PC-3 (cell line): ENCODE measurements around the gene UBE2L3.
"Not testable (repeated sequence)": the region's sequence is repeated elsewhere in the genome, so short reads cannot be mapped to it uniquely, and the experiment has no call there.

Source experiments
- EZH2 ChIP-seq: fragments of 300-600 bp; sonication (generic); IDR thresholded peaks from one replicate; pipeline ENCODE4 v1.6.1; 2017; ENCODE audit warnings: antibody characterized with exemption, mild to moderate bottlenecking, low read length; ENCODE audit not compliant: unreplicated experiment
- EZH2phosphoT487 ChIP-seq: fragments of 300-600 bp; sonication (generic); IDR thresholded peaks from 2 replicates; pipeline ENCODE4 v1.6.1; 2018; ENCODE audit warnings: mild to moderate bottlenecking, antibody characterized with exemption, low read length, borderline replicate concordance
- TF ChIP-seq, protein P1 (sequence below): fragments of 300-600 bp; sonication (generic); conservative IDR thresholded peaks from 2 replicates; pipeline ENCODE4 v1.5.1; 2017; ENCODE audit warnings: antibody characterized with exemption, low read depth, mild to moderate bottlenecking, low read length

DNA sequence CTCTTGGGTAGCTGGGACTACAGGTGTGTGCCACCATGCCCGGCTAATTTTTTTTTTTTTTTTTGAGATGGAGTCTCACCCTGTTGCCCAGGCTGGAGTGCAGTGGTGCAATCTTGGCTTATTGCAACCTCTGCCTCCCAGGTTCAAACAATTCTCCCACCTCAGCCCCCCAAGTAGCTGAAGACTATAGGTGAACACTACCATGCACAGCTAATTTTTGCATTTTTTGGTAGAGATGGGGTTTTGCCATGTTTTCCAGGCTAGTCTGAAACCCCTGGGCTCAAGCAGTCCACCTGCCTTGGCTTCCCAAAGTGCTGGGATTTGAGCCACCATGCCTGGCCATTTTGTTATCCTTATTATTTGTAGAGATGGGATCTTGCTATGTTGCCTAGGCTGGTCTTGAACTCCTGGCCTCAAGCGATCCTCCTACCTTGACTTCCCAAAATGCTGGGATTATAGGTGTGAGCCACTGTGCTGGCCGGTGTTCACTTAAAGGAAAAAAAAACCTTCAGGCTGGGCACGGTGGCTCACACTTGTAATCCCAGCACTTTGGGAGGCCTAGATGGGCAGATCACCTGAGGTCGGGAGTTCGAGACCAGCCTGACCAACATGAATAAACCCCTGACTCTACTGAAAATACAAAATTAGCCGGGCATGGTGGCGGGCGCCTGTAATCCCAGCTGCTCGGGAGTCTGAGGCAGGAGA, 13.6 kb downstream of the UBE2L3 start:
- TF ChIP-seq, protein P1, sequence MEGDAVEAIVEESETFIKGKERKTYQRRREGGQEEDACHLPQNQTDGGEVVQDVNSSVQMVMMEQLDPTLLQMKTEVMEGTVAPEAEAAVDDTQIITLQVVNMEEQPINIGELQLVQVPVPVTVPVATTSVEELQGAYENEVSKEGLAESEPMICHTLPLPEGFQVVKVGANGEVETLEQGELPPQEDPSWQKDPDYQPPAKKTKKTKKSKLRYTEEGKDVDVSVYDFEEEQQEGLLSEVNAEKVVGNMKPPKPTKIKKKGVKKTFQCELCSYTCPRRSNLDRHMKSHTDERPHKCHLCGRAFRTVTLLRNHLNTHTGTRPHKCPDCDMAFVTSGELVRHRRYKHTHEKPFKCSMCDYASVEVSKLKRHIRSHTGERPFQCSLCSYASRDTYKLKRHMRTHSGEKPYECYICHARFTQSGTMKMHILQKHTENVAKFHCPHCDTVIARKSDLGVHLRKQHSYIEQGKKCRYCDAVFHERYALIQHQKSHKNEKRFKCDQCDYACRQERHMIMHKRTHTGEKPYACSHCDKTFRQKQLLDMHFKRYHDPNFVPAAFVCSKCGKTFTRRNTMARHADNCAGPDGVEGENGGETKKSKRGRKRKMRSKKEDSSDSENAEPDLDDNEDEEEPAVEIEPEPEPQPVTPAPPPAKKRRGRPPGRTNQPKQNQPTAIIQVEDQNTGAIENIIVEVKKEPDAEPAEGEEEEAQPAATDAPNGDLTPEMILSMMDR, result not testable (repeated sequence)
- not testable (repeated sequence) for TF ChIP-seq EZH2, EZH2phosphoT487
